ENCODE results near the gene TMEM256. TPM values are rescaled to one million over a fixed set of nuclear protein-coding genes. Genes with fewer than 3 reads are reported as not detected.

The TMEM256 gene
- total and polyA plus RNA-seq, 2 of the 8 experiments (the other 6 are each of a cell fraction or from before 2014, with no cell fraction given): 97.0 to 350 TPM

DNA sequence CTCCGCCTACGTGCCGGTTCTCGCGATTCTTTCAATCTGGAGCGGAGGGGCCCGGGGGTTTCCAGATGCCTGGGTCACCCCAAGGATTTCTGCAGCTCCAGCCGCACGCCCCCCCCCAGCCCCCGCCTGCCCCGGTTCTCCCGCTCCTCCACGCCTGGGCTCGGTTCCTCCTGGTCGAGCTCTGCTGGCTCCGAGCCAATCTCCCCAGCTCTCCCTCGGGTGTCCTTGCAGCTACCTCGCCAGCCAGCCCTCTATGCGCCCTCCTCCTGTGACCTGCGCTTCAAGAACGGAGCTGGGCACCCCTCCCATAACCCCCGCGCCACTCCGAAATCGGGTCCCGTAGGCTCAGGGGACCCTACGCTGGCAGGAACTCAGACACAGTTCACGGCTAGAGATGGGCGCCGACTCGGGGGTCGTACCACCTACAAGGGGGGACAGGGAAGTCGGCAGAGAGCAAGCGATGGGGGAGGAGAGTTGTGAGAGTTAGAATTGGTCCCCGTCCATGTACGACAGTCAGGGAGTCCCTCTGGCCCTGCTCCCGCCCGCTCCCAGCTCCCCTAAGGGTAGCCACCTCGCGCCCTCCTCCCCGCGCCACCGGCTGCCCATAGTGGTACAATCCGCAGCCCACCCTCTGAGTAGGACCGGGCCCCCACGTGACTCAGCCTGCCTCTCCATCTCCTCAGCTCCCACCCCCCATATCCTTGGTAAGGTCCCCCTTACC is 36.4 kb upstream of the TMEM256 start:
- H3K27me3 ChIP-seq (replicated peaks in 1 of 4; ENCODE audit: control insufficient read depth in 3 of 4, extremely low read depth in 1 of 4, insufficient read depth in 3 of 4, low read length in 3 of 4): peaks cover 2 to 19% (median 13%) of the 10 kb centered on the region in 4 experiments; a peak in 6 of 7 replicates
- H3K4me3 ChIP-seq (ENCODE audit: extremely low read depth in 1 of 4, insufficient read depth in 2 of 4, low read depth in 3 of 4, low read length in 4 of 4): peak overlapping the region; percentile 50 to 83 (median 67)
- WGBS, 2 experiments (ENCODE audit: extremely low coverage in 1 of 2, insufficient coverage in 1 of 2, insufficient read length in 1 of 2, insufficient replicate concordance in 2 of 2, low coverage in 1 of 2, low lambda C conversion rate in 2 of 2, missing lambda C conversion rate in 1 of 2): 2% methylated on average over 37 of the region's 46 CpGs; no CpG with 5 or more reads in 1 of the 2 experiments
- peak overlapping the region; percentile 94 for H4K91ac ChIP-seq (replicated peaks; ENCODE audit: insufficient read length, low read length)
- peak overlapping the region; percentile 73 to 95 (median 92) for H3K9ac ChIP-seq (replicated peaks in 1 of 4; ENCODE audit: extremely low read depth in 1 of 4, low read depth in 3 of 4, low read length in 3 of 4)
- H3K79me2 ChIP-seq (ENCODE audit: control insufficient read depth in 1 of 2, insufficient read depth in 2 of 2, low read length in 2 of 2): no peaks in the 10 kb centered on the region
- no peak overlapping the region; the same call in 1 of the 2 replicates for H2AFZ ChIP-seq (ENCODE audit: low read length)
- H3K9me3 ChIP-seq (ENCODE audit: insufficient read depth in 2 of 2, low read depth in 1 of 2, low read length in 1 of 2): no peaks in the 10 kb centered on the region
- ChIA-PET CTCF (ENCODE audit: partially characterized antibody) (interaction anchor here (0.7 to 5.4 kb wide), 19 partner anchors 8 to 144 kb away, joined by 3 to 26 read pairs (median 3); partner anchors contain the start of genes NLGN2, SLC35G6, SPEM2 and TMEM256), POLR2A (ENCODE audit: partially characterized antibody) (interaction anchor here (0.6 to 15.5 kb wide), 24 partner anchors 8 to 247 kb away, joined by 3 to 339 read pairs (median 4); partner anchors contain the start of genes ACAP1, NLGN2, POLR2A and SLC35G6)
- peak overlapping the region; percentile 80; the same call in 1 of the 2 replicates for H2BK12ac ChIP-seq (ENCODE audit: low read depth, low read length)
- peak overlapping the region; percentile 58 for H3K4ac ChIP-seq (replicated peaks; ENCODE audit: insufficient read length, low read depth, low read length)
- peak overlapping the region; percentile 95 for H4K5ac ChIP-seq (ENCODE audit: insufficient read length, low read depth, low read length)
- H3K56ac ChIP-seq (replicated peaks; ENCODE audit: insufficient read length, low read depth, low read length): peak overlapping the region; percentile 92
- no peak overlapping the region for H3K14ac ChIP-seq (ENCODE audit: insufficient read length)
- H3K27ac ChIP-seq (ENCODE audit: low read depth, low read length): peak overlapping the region; percentile 98
- H2BK15ac ChIP-seq (ENCODE audit: low read length): no peak overlapping the region
- peak overlapping the region; percentile 97; the same call in 1 of the 2 replicates for H4K8ac ChIP-seq (ENCODE audit: extremely low read depth, insufficient read depth, low read length)
- H3K4me2 ChIP-seq (ENCODE audit: insufficient read depth in 1 of 2, low read depth in 2 of 2, low read length in 2 of 2): peak overlapping the region; percentile 91
- DNase-seq (ENCODE audit: low read depth in 1 of 2, low spot score in 2 of 2) (peak in 1 of 2 experiments; percentile 90), FAIRE-seq (no peak)
- H2BK5ac ChIP-seq (ENCODE audit: low read depth, low read length): peak overlapping the region; percentile 90
- H3K79me1 ChIP-seq (ENCODE audit: low read depth, low read length): no peaks in the 10 kb centered on the region
- no peaks in the 10 kb centered on the region for H4K20me1 ChIP-seq (replicated peaks in 1 of 2; ENCODE audit: control insufficient read depth in 1 of 2, insufficient read depth in 2 of 2, low read length in 2 of 2)
- peak overlapping the region; percentile 57 for H2BK120ac ChIP-seq (replicated peaks; ENCODE audit: low read depth, low read length)
- peak overlapping the region; percentile 100 for H3K18ac ChIP-seq (ENCODE audit: extremely low read depth, low read length)
- H2AK5ac ChIP-seq (ENCODE audit: low read depth, low read length): no peak overlapping the region
- H3K36me3 ChIP-seq (ENCODE audit: control insufficient read depth in 2 of 4, insufficient read depth in 4 of 4, low read length in 3 of 4): no peaks in the 10 kb centered on the region
- H3K23me2 ChIP-seq (ENCODE audit: low read depth, low read length): peaks cover 34% of the 10 kb centered on the region
- peaks cover 3 to 35% (median 17%) of the 10 kb centered on the region in 4 experiments for H3K4me1 ChIP-seq (replicated peaks in 1 of 4; ENCODE audit: control insufficient read depth in 3 of 4, insufficient read depth in 4 of 4, low read length in 3 of 4)
- H3K23ac ChIP-seq (ENCODE audit: insufficient read length): no peak overlapping the region
- no peak overlapping the region for H2BK20ac ChIP-seq (ENCODE audit: low read length)
- no peak for TF ChIP-seq CEBPB (IDR thresholded peaks at IDR 0.05; ENCODE audit: low read depth, low read length)
- TF ChIP-seq POU5F1 (IDR thresholded peaks at IDR 0.05; ENCODE audit: low read depth, low read length): no peak
- no peak for TF ChIP-seq RBBP5 (IDR thresholded peaks at IDR 0.05; ENCODE audit: borderline replicate concordance, low read depth, low read length)
- TF ChIP-seq, protein P1, sequence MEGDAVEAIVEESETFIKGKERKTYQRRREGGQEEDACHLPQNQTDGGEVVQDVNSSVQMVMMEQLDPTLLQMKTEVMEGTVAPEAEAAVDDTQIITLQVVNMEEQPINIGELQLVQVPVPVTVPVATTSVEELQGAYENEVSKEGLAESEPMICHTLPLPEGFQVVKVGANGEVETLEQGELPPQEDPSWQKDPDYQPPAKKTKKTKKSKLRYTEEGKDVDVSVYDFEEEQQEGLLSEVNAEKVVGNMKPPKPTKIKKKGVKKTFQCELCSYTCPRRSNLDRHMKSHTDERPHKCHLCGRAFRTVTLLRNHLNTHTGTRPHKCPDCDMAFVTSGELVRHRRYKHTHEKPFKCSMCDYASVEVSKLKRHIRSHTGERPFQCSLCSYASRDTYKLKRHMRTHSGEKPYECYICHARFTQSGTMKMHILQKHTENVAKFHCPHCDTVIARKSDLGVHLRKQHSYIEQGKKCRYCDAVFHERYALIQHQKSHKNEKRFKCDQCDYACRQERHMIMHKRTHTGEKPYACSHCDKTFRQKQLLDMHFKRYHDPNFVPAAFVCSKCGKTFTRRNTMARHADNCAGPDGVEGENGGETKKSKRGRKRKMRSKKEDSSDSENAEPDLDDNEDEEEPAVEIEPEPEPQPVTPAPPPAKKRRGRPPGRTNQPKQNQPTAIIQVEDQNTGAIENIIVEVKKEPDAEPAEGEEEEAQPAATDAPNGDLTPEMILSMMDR (IDR thresholded peaks at IDR 0.05; ENCODE audit: control extremely low read depth in 1 of 3, insufficient read depth in 1 of 3, low read depth in 1 of 3, low read length in 3 of 3): no peak
- no peak for TF ChIP-seq NRF1 (IDR thresholded peaks at IDR 0.05; ENCODE audit: low read depth, low read length)
- no peak for TF ChIP-seq BACH1 (IDR thresholded peaks at IDR 0.05; ENCODE audit: low read length)
- TF ChIP-seq PHF8 (conservative IDR thresholded peaks at IDR 0.05; ENCODE audit: low read depth, low read length): 0 out of 2 replicates have a peak, but pooled peaks have one; percentile 31
- no peak for TF ChIP-seq SRF (IDR thresholded peaks at IDR 0.05; ENCODE audit: low read depth, low read length)
- TF ChIP-seq JUN (IDR thresholded peaks at IDR 0.05; ENCODE audit: low read depth, low read length): no peak

Measured in H1 (cell line).